ENCODE data around the gene CORO2A.

- TF ChIP-seq NFIC (IDR thresholded peaks at IDR 0.05), result no peak
- TF ChIP-seq RAD21 (IDR thresholded peaks at IDR 0.05; ENCODE audit: low read depth), result no peak
- no peak for TF ChIP-seq CEBPB (IDR thresholded peaks at IDR 0.05)
- no peak for TF ChIP-seq EP300 (IDR thresholded peaks at IDR 0.05; ENCODE audit: borderline replicate concordance)
- no peak for TF ChIP-seq YY1 (IDR thresholded peaks at IDR 0.05; ENCODE audit: low read depth)
- no peak for TF ChIP-seq CREB1 (IDR thresholded peaks at IDR 0.05; ENCODE audit: low read depth)
Observed at GRCh38 chr9:98083061-98083501, 109.4 kb downstream of the CORO2A start.

All from Ishikawa (cell line).